GM13977 (cell line): Measurements from ENCODE around the gene CPS1.

Experiments used
- DNase-seq: peaks from one replicate; pipeline ENCODE4 v3.0.0; 2012; ENCODE audit warnings: low spot score
- CTCF ChIP-seq: IDR thresholded peaks from 2 replicates; pipeline ENCODE4 v1.5.1; 2012; ENCODE audit warnings: mild to moderate bottlenecking, control low read depth; ENCODE audit not compliant: insufficient read depth; ENCODE audit errors: extremely low read depth, missing control alignments
- in situ Hi-C: fragments of 300-500 bp; cut with MboI; formaldehyde crosslinking; loops from one replicate; pipeline ENCODE4 v1.12.0; 2022; ENCODE audit warnings: low sequenced_read_pairs, low pct_unique_long_range_greater_than_20kb, mixed read lengths, inconsistent platforms; ENCODE audit not compliant: unreplicated experiment

The CPS1 gene

GRCh38 chr2:210556329-210556980, at the start of gene CPS1:
TSS of gene CPS1 (plus strand) at chr2:210556599. CDS start at chr2:210556734, 135 bp downstream.
- TF ChIP-seq CTCF = no peak
- in situ Hi-C loops = no loop called here
- DNase-seq = no peak

DNA sequence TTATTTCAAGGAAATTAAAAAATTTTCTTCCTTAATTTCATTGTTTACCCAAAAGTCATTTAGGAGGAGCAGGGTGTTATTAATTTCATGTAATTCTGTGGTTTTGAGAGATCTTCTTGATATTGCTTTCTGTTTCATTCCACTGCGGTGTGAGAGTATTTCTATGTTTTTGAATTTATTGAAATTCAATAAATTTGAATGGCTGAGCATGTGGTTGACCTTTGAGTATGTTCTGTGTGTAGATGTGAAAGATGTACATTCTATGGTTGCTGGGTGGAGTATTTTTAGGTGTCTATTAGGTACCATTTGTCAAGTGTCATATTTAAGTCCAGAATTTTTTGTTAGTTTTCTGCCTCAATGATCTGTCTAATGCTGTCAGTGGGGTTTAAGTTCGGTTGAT, 40.5 kb upstream of the CPS1 start:
- TF ChIP-seq CTCF = no peak
- in situ Hi-C loops = no loop called here

DNA sequence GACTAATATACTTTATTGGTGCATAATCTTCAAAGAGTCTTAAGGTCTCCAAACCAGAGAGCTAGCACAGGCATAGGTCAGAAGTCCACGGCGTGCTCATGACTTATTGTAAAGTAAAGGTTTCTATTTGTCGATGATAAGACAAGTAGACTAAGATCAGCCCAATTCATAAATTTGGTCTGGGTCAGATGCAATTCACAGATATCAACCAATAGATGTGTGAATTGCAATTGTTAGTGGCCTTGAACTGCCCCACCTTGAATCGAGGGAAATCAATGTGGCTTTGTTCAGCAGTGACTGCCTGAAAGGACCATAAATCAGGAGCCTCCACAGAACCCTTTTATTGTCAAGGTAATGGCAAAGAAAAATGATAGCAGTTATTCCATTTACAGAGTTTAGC, 39.1 kb upstream of the CPS1 start:
- TF ChIP-seq CTCF = no peak
- DNase-seq = no peak
- in situ Hi-C loops = no loop called here

More for the DNA sequence above, 40.5 kb upstream of the CPS1 start:
- no peak for DNase-seq

GRCh38 chr2:210519594-210519993, 36.8 kb upstream of the CPS1 start:
- in situ Hi-C loops = no loop called here
- no peak for DNase-seq

DNA sequence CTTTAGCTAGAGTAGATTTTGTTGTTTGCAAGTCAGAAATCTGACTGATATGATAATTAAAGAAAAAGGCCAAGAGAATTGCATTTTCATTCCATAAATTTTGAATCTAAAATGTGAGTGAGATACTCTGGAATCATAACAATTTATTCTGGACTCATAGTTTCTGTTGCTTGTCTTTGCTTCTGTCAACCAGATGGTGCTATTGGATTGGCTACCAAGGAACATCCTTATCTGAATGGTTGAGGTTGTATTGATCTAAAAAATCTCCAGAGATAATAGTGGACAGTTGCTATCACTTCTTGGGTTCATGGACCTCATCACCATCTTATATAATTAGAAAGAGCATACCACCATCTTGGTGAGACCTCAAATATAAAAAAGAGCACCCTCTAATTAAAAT, 34.0 kb upstream of the CPS1 start:
- in situ Hi-C loops = no loop called here
- DNase-seq = no peak
- no peak for TF ChIP-seq CTCF

More at GRCh38 chr2:210519594-210519993, 36.8 kb upstream of the CPS1 start:
- no peak for TF ChIP-seq CTCF

DNA sequence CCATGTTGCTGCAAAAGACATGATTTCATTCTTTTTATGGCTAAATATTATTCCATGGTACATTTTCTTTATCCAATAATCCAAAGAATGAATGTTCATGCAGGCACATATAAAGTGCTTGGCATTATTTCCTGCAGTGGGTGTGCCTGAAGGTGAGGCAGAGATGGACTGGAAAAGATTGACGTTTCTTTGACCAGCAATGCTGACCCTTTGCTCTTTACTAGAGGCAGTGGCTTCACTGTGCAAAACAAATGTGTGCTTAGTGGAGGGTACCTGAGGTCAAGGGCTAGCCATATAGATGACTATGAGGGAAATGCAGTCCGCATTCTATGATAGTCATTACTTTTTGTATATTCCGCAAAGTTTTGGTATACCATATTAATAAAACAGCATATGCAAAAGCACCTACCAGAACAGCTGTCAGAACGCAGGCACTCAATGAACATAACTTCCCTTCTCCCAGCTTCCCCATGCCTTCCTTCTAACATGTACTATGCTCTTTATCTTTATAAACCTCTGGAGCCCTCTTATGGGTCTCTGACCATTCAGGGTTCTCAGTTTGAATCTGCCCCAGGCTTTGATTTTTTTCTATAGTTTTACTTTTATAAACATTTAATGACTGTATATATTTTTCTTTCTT, 32.6 kb upstream of the CPS1 start:
- in situ Hi-C loops = no loop called here
- DNase-seq = no peak
- TF ChIP-seq CTCF = no peak
